SKM-1 (cell line): Measurements from ENCODE around the gene WNT9A.
"Not testable (repeated sequence)": the region's sequence is repeated elsewhere in the genome, so short reads cannot be mapped to it uniquely, and the experiment has no call there.

Source experiments
- DNase-seq: peaks from one replicate; lab custom pipeline; 2025; ENCODE audit not compliant: unreplicated experiment; lab: John Stamatoyannopoulos, UW

WNT9A gene

DNA sequence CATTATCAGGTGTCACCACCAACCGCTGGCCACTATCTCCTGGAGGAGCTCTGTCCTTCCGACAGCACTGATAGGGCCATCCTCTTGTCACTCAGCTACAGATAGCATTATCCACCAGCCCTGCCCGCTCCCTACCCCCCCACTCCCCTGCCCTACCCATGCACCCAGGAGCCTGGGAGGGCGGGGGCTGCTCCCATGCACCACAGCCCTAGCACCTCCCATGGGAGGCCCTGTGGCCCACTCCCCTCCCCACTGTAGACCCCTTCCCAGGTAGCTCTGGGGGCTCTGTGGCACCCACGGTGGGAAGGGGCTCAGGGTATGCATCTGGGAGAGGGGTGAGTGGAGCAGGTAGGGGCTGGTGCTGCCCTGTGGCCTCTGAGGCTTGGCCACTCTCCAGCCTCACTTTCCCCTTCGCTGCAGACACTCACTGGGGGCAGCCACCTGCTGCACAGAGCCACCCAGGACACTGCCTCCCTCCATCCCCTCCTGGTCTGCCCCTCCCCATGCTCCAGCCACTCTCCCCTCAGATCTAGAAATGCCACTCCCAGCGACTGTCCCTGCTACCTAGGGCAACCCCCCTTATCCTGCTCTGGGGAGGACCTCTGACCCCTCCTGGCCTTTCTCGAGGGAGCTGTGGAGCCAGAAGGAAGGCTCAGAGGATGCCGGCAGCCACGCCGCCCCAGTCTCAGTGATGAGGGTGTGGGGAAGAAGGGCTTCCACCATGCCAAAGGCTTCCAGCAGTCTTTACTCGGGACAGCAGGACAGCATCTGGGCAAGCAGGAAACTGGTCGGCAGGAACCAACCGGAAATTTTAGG, 58.5 kb downstream of the WNT9A start:
- no peak for DNase-seq

- no peak for DNase-seq
These were observed 59.2 kb downstream of the WNT9A start for GRCh38 chr1:227888404-227889046.

DNA sequence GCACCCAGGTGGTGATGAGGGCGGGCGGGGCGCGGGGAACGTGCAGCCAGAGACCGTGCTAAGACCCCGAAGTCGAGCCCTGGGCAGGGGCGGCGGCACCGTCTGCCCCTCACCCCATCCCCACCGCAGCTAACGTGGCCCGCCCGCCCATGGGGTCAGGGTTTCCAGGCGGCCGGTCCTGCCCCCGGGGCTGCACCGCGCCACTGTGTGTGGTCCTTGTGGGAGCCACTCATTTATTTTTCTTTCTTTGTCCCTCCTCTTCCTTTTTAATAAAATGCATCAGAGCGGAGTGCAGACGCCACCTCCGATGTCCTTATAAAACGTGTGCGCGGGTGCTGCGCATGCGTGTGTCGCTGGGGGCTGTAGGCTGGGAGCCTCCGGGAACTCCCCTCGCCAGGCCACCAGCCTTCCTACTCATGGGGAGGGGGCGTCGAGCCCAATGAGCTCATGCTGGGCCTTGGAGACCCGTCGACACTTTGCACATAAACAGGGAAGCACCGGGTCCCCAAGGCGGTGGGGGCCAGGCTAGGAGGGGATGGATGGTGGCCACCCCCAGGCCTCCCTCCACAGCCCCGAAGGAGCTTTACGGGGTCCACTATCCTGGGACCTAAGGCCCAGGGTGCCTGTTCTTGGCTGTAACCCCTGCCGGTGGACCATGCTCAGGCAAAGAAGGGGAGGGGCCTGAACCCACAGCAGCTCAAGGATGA, 59.9 kb downstream of the WNT9A start:
- no peak for DNase-seq

- no peak for DNase-seq
These were observed 60.6 kb downstream of the WNT9A start for GRCh38 chr1:227886993-227887696.

- DNase-seq: no peak
These were observed 61.2 kb downstream of the WNT9A start for GRCh38 chr1:227886503-227886961.

DNA sequence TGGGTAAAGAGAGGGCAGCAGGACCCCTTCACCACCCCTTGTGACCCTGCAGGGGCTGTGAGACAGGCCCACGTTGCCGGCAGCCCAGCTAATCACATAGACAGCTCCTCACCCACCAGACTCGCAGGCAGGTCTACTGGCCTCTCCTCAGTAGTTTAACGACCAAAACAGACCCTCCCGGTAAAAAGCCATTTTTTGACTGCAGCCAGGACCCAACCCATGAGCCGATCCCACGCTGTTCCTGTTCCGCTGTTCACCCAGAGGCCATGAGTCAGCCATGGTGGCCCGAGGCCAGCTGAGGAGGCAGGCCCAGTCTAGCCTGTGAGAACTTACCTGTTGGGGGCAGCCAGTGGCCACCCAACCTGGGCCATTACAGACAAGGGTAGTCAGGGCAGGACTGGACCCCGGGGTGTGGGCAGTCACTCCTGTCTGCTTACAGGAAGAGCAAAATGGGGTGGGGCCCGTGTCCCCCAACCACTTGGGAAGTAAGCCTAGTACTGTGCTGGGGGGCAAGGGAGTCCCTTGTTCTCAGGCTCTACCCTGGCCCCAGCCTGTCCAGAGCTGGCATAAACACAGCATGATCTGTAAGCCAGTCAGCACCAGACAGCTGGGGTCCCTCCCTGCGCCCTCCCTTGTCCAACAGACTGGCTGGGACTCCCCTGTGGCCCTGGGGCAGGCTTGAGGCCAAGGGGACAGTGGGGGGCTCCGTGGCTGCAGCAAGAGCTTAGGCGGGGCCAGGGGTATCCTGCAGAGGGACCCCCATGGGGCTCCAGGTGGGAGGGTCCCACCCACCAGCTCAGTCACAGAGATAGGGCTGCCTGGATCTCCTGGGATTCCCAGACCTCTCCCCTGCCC, 61.9 kb downstream of the WNT9A start:
- no peak for DNase-seq

GRCh38 chr1:227885135-227885647, 62.5 kb downstream of the WNT9A start:
- no peak for DNase-seq

DNA sequence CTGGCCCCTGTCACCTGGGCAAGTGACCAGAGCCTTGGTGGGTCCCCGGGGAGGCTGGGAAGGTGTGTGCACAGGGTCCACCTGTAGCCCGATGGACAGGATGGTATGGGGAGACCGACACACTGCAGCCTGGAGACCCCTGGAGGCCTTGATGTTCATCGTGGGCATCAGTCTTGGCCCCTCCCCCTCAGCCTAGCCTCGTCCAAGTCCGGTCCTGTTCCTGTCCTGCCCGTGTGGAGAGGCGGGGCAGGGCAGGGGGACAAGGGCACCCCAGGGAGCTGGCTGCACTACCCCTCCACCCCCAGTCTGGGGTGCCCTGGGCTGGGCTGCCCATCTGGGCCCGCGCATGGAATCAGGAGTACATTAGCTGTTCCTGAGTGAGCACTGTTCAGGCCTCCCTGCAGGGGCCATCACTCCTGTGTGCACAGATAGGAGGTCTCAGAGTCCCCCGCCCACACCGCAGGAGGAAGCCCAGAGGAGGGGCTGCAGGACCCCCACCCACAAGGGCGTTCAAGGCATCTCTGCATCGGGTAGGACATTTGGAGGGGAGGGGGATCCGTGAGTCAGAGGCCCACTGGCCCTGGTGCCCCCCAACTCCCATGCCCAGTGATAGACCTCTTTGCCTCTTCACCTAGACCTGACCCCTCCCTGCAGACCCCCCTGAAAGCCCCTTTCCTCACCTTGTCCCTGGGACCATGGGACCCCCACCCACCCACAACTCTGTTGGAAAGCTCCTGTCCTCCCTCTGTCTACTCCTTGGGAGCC, 63.2 kb downstream of the WNT9A start:
- no peak for DNase-seq

- DNase-seq: no peak
These were observed 64.0 kb downstream of the WNT9A start for GRCh38 chr1:227883641-227884301.

GRCh38 chr1:227883073-227883520, 64.6 kb downstream of the WNT9A start:
- no peak for DNase-seq

DNA sequence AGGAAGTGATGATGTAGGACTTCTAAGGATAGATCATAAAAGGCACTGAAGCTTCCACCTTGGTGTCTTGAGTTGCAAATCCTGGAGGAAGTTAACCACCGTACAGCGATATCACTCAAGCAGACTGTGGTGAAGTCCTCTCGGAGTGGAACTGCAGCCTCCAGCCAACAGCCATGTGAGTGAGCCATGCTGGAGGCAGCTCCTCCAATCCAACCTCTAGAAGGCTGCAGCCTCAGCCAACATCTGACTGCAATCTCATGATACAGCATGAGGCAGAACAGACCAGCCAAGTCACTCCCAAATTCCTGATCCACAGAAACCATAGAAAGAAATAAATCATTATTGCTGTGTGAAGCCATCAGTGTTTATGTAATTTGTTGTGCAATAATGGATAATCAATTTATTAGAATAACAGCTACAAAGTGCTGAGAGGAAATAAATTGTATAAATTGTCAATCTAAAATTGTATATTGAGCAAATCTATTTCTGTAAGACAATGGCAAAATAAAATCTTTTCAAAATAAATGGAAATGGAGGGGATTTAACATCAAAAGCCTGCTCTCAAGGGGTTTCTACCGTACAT, 67.3 kb downstream of the WNT9A start:
- DNase-seq: no peak

DNA sequence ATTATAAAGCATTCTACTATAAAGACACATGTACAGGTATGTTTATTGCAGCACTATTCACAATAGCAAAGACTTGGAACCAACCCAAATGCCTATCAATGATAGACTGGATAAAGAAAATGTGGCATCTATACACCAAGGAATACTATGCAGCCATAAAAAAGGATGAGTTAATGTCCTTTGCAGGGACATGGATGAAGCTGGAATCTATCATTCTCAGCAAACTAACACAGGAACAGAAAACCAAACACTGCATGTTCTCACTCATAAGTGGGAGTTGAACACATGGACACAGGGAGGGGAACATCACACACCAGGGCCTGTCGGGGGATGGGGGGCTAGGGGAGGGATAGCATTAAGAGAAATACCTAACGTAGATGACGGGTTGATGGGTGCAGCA, 69.9 kb downstream of the WNT9A start:
- DNase-seq: not testable (repeated sequence)

- DNase-seq: not testable (repeated sequence)
These were observed 75.8 kb downstream of the WNT9A start for GRCh38 chr1:227871892-227872291.

GRCh38 chr1:227870366-227870765, 77.4 kb downstream of the WNT9A start:
- DNase-seq: no peak

- no peak for DNase-seq
These were observed 77.9 kb downstream of the WNT9A start for GRCh38 chr1:227869851-227870305.

DNA sequence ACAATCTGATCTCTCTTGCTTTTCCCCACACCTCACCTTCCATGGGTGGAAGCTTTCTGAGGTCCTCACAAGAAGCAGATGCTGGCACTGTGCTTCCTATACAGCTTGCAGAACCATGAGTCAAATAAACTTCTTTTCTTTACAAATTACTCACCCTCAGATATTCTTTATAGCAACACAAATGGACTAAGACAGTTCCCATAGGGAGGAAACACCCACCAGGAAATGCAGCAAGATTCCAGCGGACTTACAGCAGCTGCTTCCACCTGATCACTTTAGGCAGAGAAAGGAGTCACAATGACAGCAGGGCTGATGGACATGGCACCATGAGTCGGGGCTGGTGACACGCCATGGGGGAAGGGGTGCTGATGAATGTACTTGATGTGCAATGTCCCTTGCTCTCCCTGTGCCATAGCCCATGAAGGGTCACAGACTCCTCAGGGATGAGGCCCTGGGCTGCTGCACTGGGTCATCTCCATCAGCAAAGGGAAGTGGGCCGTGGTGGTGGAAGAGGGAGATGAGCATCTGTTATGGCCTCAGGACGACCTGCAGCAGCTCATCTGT, 78.4 kb downstream of the WNT9A start:
- DNase-seq: no peak
